Transverse colon (tissue), 3 donors: ENCODE data around the gene FRMD3.
A peak's percentile ranks its signal among the peaks of the same experiment; 100 is the strongest.

ENCODE experiments used
- POLR2A ChIP-seq: fragments of 450-650 bp; IDR thresholded peaks from one replicate; pipeline ENCODE4 v1.6.1; 2016; ENCODE audit warnings: antibody characterized with exemption, mild to moderate bottlenecking, moderate library complexity
- TF ChIP-seq, protein P1 (sequence below), 5 experiments: fragments of 200-600 bp in 3 of 5; fragments of 450-650 bp in 2 of 5; sonication (generic) in 3 of 5; IDR thresholded peaks; 1 replicate in 2 of 5; 2 replicates in 3 of 5; pipeline ENCODE4 v1.5.1; 2016 to 2017; ENCODE audit warnings: antibody characterized with exemption in 5 of 5, inconsistent platforms in 3 of 5, mild to moderate bottlenecking in 2 of 5, moderate library complexity in 1 of 5

DNA sequence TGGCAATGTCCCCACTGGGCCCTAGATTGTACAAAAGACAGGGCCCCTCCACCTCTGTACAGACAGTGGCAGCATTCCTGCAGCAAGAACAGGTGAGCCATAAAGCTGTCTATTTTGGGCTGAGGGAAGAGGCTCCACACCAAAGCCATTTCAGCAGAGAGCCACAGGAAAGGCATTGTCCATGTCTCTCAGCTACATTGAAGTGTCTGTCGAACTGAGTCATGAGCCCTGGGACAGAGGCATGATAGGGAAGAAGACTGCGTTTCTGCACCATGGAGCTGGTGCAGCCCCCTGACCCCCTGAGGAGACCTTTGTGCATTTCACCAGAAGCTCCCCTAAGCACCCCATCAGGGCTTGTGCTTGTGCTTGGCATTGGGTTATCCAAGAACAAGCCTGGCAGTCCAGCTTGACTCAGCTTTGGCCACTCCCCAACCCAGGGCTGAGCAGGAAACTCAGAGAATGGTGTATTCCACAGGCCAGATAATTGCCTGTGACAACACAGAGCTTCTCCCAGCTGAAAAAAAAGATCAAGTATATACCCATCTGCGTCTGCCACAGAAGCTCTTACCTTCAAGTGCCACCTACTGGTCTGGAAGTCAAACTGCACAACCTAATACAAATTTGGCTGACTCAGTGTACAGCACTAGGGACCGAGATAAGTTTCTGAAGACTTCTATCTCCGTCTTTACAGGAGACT is 5.9 kb upstream of the FRMD3 start:
- TF ChIP-seq, protein P1, sequence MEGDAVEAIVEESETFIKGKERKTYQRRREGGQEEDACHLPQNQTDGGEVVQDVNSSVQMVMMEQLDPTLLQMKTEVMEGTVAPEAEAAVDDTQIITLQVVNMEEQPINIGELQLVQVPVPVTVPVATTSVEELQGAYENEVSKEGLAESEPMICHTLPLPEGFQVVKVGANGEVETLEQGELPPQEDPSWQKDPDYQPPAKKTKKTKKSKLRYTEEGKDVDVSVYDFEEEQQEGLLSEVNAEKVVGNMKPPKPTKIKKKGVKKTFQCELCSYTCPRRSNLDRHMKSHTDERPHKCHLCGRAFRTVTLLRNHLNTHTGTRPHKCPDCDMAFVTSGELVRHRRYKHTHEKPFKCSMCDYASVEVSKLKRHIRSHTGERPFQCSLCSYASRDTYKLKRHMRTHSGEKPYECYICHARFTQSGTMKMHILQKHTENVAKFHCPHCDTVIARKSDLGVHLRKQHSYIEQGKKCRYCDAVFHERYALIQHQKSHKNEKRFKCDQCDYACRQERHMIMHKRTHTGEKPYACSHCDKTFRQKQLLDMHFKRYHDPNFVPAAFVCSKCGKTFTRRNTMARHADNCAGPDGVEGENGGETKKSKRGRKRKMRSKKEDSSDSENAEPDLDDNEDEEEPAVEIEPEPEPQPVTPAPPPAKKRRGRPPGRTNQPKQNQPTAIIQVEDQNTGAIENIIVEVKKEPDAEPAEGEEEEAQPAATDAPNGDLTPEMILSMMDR (IDR thresholded peaks at IDR 0.05): peak; percentile 54 to 82 (median 71)
- TF ChIP-seq POLR2A: no peak
